HG03280 (cell line): ENCODE measurements around the gene FAM83C.

Experiments used
- ATAC-seq: cut with Tn5 transposase; IDR thresholded peaks from one replicate; pipeline ENCODE4 v1.9.1; 2021; ENCODE audit warnings: mild to moderate bottlenecking, moderate library complexity; ENCODE audit not compliant: unreplicated experiment

FAM83C gene

GRCh38 chr20:35240083-35240810, 52.0 kb downstream of the FAM83C start:
- no peak for ATAC-seq

DNA sequence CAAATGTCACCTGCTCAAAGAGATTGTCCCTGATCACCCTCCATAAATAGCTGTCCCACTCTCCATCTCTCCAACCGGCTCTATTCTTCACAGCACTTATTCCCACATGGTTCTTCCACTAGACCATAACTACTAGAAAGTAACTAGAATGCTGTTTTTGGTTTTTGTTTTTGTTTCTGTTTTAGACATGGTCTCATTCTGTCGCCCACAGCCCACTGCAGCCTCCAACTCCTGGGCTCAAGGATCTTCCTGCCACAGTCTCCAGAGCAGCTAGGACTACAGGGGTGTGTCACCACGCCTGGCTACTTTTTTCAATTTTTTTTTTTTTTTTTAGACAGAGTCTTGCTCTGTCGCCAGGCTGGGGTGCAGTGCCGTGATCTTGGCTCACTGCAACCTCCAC, 53.5 kb downstream of the FAM83C start:
- no peak for ATAC-seq

DNA sequence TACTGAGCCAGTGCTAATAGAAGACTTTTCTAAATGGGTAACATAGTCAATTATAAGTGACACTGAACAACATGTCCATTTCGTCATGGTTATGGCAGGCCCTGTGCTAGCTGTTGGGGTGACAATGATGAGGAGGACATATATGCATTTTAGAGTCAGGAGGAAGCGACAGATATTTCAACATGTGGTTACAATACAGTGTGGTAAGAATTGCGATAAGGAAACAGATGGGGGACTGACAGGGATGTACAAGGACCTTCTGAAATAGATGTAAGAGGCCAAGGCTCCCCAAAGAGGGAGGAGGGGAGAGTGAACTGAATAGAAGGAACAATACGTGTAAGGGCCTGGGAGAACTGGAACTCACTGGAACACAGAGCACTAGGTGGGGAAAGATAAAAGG, 54.1 kb downstream of the FAM83C start:
- ATAC-seq: no peak

DNA sequence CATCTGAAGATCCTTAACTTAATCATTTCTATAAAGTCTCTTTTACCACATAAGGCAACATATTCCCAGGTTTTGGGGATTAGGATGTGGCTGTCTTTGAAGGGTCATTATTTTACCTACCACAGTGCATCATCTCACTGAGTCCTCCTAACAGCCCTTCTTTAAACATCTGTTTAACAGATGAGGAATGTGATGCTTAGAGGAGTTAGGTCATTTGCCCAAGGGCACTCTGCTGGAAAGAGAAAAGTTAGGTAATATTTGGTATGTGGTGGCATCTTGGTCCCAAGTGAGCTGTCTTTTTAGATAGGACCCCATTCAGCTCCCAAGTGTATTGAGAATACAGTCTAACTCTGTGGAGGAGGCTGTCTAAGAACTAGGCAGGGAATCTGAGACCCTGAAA, 54.7 kb downstream of the FAM83C start:
- no peak for ATAC-seq

GRCh38 chr20:35235881-35236280, 56.3 kb downstream of the FAM83C start:
- no peak for ATAC-seq
